HepG2 (cell line): ENCODE measurements around the gene UBC. TPM values are rescaled to one million over a fixed set of nuclear protein-coding genes. Genes with fewer than 3 reads are reported as not detected.

Source experiments
- ARID5B ChIP-seq: IDR thresholded peaks from 2 replicates; pipeline ENCODE4 v1.4.0; 2020; ENCODE audit warnings: mild to moderate bottlenecking, missing genetic modification reagents
- CHCHD3 ChIP-seq: sonication (generic); formaldehyde crosslinking; IDR thresholded peaks from 2 replicates; pipeline ENCODE4 v1.8.0; 2022; ENCODE audit warnings: mild to moderate bottlenecking, missing genetic modification reagents, moderate library complexity
- FOXA3 ChIP-seq: IDR thresholded peaks from 2 replicates; pipeline ENCODE4 v1.6.1; 2016; ENCODE audit warnings: missing genetic modification reagents, missing compliant biosample characterization
- GATAD2A ChIP-seq: IDR thresholded peaks from 2 replicates; pipeline ENCODE4 v1.6.1; 2016
- HIVEP1 ChIP-seq: sonication (generic); formaldehyde crosslinking; IDR thresholded peaks from 2 replicates; pipeline ENCODE4 v1.4.0; 2020; ENCODE audit warnings: mild to moderate bottlenecking, missing genetic modification reagents
- HNRNPK ChIP-seq: fragments of 200-400 bp; formaldehyde crosslinking; IDR thresholded peaks from 2 replicates; pipeline ENCODE4 v1.6.1; 2018; ENCODE audit warnings: low read length, low read depth, moderate library complexity, mild to moderate bottlenecking; ENCODE audit not compliant: poor library complexity, severe bottlenecking
- SMARCE1 ChIP-seq: fragments of 450-650 bp; IDR thresholded peaks from 2 replicates; pipeline ENCODE4 v1.6.1; 2017; ENCODE audit warnings: borderline replicate concordance
- SNAPC5 ChIP-seq: sonication (generic); formaldehyde crosslinking; IDR thresholded peaks from 2 replicates; pipeline ENCODE4 v1.8.1; 2023; ENCODE audit warnings: mild to moderate bottlenecking, missing genetic modification reagents, borderline replicate concordance
- ZEB1 ChIP-seq: IDR thresholded peaks from 2 replicates; pipeline ENCODE4 v1.6.1; 2012; ENCODE audit warnings: mild to moderate bottlenecking, low read depth, inconsistent platforms; ENCODE audit not compliant: insufficient replicate concordance
- ZNF121 ChIP-seq: sonication (generic); formaldehyde crosslinking; IDR thresholded peaks from 2 replicates; pipeline ENCODE4 v1.5.0; 2020; ENCODE audit warnings: mild to moderate bottlenecking, missing genetic modification reagents
- ZNF281 ChIP-seq: sonication (generic); formaldehyde crosslinking; IDR thresholded peaks from 2 replicates; pipeline ENCODE4 v1.4.0; 2020; ENCODE audit warnings: missing genetic modification reagents, borderline replicate concordance
- ZNF615 ChIP-seq: sonication (generic); formaldehyde crosslinking; IDR thresholded peaks from 2 replicates; pipeline ENCODE4 v1.5.0; 2020; ENCODE audit warnings: mild to moderate bottlenecking, missing genetic modification reagents, borderline replicate concordance
- ZNF646 ChIP-seq: sonication (generic); formaldehyde crosslinking; IDR thresholded peaks from 2 replicates; pipeline ENCODE4 v1.9.0; 2021; ENCODE audit warnings: mild to moderate bottlenecking, missing genetic modification reagents
- ZNF652 ChIP-seq: IDR thresholded peaks from 2 replicates; pipeline ENCODE4 v1.6.1; 2016; ENCODE audit warnings: low read depth, borderline replicate concordance
- ZNF766 ChIP-seq: sonication (generic); formaldehyde crosslinking; IDR thresholded peaks from 2 replicates; pipeline ENCODE4 v1.5.0; 2020; ENCODE audit warnings: missing genetic modification reagents, borderline replicate concordance
- ZSCAN21 ChIP-seq: sonication (generic); formaldehyde crosslinking; IDR thresholded peaks from 2 replicates; pipeline ENCODE4 v1.8.0; 2022; ENCODE audit warnings: mild to moderate bottlenecking, missing genetic modification reagents, moderate library complexity, borderline replicate concordance
- polyA plus RNA-seq, 8 experiments: library from polyadenylated mRNA; depleted of rRNA in 3 of 8; stranded (reverse) in 7 of 8; unstranded in 1 of 8; fragments of >200 nt; fragmentation: Illumina TruSeq in 4 of 8; extraction: Trizol in 4 of 8; gene quantifications; 2 replicates each; pipeline versions ENCODE4 v1.2.1 to v1.2.3, GENCODE V29; 2011 to 2016; ENCODE audit warnings: low read depth in 4 of 8, missing spikeins in 1 of 8, mixed read lengths in 1 of 8; ENCODE audit not compliant: insufficient read depth in 1 of 8
- total RNA-seq, 5 experiments: library from RNA; depleted of rRNA; stranded (reverse); fragments of >200 nt; fragmentation: Illumina TruSeq; extraction: Trizol; gene quantifications; 2 replicates each; pipeline ENCODE4 v1.2.3, GENCODE V29; 2016; ENCODE audit warnings: low read depth in 1 of 5

Gene UBC
- total and polyA plus RNA-seq, 2 of the 13 experiments (the other 11 are each of a cell fraction or from before 2014, with no cell fraction given), result 805 to 1,432 TPM

- TF ChIP-seq ARID5B (CRISPR knock-in tag) (no peak), ZNF121 (CRISPR knock-in tag) (no peak), ZSCAN21 (no peak), ZNF615 (CRISPR knock-in tag) (no peak), ZNF652 (CRISPR knock-in tag) (no peak), SNAPC5 (CRISPR knock-in tag) (no peak), HNRNPK (no peak), ZEB1 (no peak), GATAD2A (CRISPR knock-in tag) (no peak), ZNF646 (CRISPR knock-in tag) (no peak), SMARCE1 (no peak), ZNF281 (no peak), ZNF766 (no peak), CHCHD3 (no peak), HIVEP1 (no peak), FOXA3 (CRISPR knock-in tag) (no peak)
Measured at GRCh38 chr12:124872068-124872719, 42.3 kb downstream of the UBC start (continued).
